ENCODE results near the gene SLC12A1. TPM values are rescaled to one million over a fixed set of nuclear protein-coding genes. Genes with fewer than 3 reads are reported as not detected.

Gene SLC12A1
- total RNA-seq (2021; ENCODE audit: unreplicated experiment) (not detected), Bru-seq, nascent RNA (not detected), BruChase-seq, experiment 1, labeled RNA remaining after a 2-hour chase (percentile 0 among the genes with signal in this experiment), BruChase-seq, experiment 2, labeled RNA remaining after a 6-hour chase (percentile 0 among the genes with signal in this experiment)
- polyA plus RNA-seq (2012; ENCODE audit: insufficient read length): not detected
- long read RNA-seq: 0 reads

GRCh38 chr15:48205981-48206380 lies at the start of gene SLC12A1:
SLC12A1 (plus strand) TSS chr15:48206302; CDS start chr15:48207720, 1,418 bp downstream.
- DNase-seq (ENCODE audit: low read depth, low spot score) (no peak), ATAC-seq (no peak)
- in situ Hi-C loops (cut with HindIII; ENCODE audit: low pct_unique_long_range_greater_than_20kb, low sequenced_read_pairs) (no loop called here), intact Hi-C loops (cut with micrococcal nuclease; ENCODE audit: unreplicated experiment) (no loop called here)
- Histone ChIP-seq H3K9me3 (ENCODE audit: control insufficient read depth, insufficient read depth, low read depth, low read length) (no peaks in the 10 kb centered on the region), H3K4me1 (ENCODE audit: control insufficient read depth, insufficient read depth, low read length) (no peaks in the 10 kb centered on the region), H3K27me3 (ENCODE audit: control insufficient read depth, insufficient read depth, low read length) (no peaks in the 10 kb centered on the region; the same call in 1 of the 2 replicates), H3K36me3 (ENCODE audit: control insufficient read depth, insufficient read depth, low read length) (no peaks in the 10 kb centered on the region), H3K27ac (ENCODE audit: low read length) (no peak within 1 kb of the TSS), H3K4me3 (ENCODE audit: low read depth in 2 of 2, low read length in 2 of 2) (no peak within 1 kb of the TSS)
- TF ChIP-seq TCF7L2 (IDR thresholded peaks at IDR 0.05; ENCODE audit: low read depth, low read length): no peak
- no peak for TF ChIP-seq CTCF (IDR thresholded peaks at IDR 0.05)
- TF ChIP-seq SIN3A (IDR thresholded peaks at IDR 0.05; ENCODE audit: borderline replicate concordance, insufficient read depth, low read depth, low read length): no peak
- no peak for TF ChIP-seq POLR2AphosphoS5 (IDR thresholded peaks at IDR 0.05; ENCODE audit: low read depth, low read length)
- no peak for TF ChIP-seq REST (IDR thresholded peaks at IDR 0.05; ENCODE audit: insufficient read depth in 1 of 2, low read depth in 2 of 2, low read length in 1 of 2)
- ChIA-PET POLR2A (no interaction called here), CTCF (no interaction called here)
- no TSS peak for BruUV-seq (replicated peaks)

GRCh38 chr15:48168616-48169015 lies 37.5 kb upstream of the SLC12A1 start:
- TF ChIP-seq CTCF (IDR thresholded peaks at IDR 0.05): no peak
- no peak for TF ChIP-seq SIN3A (IDR thresholded peaks at IDR 0.05; ENCODE audit: borderline replicate concordance, insufficient read depth, low read depth, low read length)
- intact Hi-C loops (cut with micrococcal nuclease; ENCODE audit: unreplicated experiment) (no loop called here), in situ Hi-C loops (cut with HindIII; ENCODE audit: low pct_unique_long_range_greater_than_20kb, low sequenced_read_pairs) (no loop called here)
- peaks cover 16% of the 10 kb centered on the region; the same call in 1 of the 2 replicates for H3K36me3 ChIP-seq (ENCODE audit: control insufficient read depth, insufficient read depth, low read length)
- no peak overlapping the region for H3K27ac ChIP-seq (ENCODE audit: low read length)
- POLR2A ChIA-PET: no interaction called here
- CTCF ChIA-PET: no interaction called here
- no peaks in the 10 kb centered on the region for H3K4me1 ChIP-seq (ENCODE audit: control insufficient read depth, insufficient read depth, low read length)
- DNase-seq (ENCODE audit: low read depth, low spot score) (no peak), ATAC-seq (no peak)
- no peak overlapping the region for H3K4me3 ChIP-seq (ENCODE audit: low read depth in 2 of 2, low read length in 2 of 2)
- H3K27me3 ChIP-seq (ENCODE audit: control insufficient read depth, insufficient read depth, low read length): no peaks in the 10 kb centered on the region
- BruUV-seq (replicated peaks): no TSS peak
- H3K9me3 ChIP-seq (ENCODE audit: control insufficient read depth, insufficient read depth, low read depth, low read length): no peaks in the 10 kb centered on the region

Data from Panc1 (cell line).